Immature natural killer cell (primary cell): ENCODE data around the gene PSG3. TPM values are rescaled to one million over a fixed set of nuclear protein-coding genes. Genes with fewer than 3 reads are reported as not detected.
"Not testable (repeated sequence)": the region's sequence is repeated elsewhere in the genome, so short reads cannot be mapped to it uniquely, and the experiment has no call there.

Source experiments
- DNase-seq, 3 donors: peaks; one replicate each; pipeline ENCODE4 v3.0.0; 2022; ENCODE audit warnings: mixed read lengths in 1 of 3
- H3K27ac Mint-ChIP-seq, 6 donors: one replicate each; pipeline ENCODE4 v1.8.0; 2020; ENCODE audit warnings: mixed read lengths in 6 of 6, mild to moderate bottlenecking in 5 of 6, inconsistent platforms in 4 of 6, moderate library complexity in 3 of 6
- H3K27me3 Mint-ChIP-seq, 3 donors: one replicate each; pipeline ENCODE4 v1.8.0; 2020 to 2021; ENCODE audit warnings: low read depth in 3 of 3, mild to moderate bottlenecking in 3 of 3, mixed read lengths in 3 of 3, moderate library complexity in 3 of 3, inconsistent platforms in 1 of 3
- H3K36me3 Mint-ChIP-seq, 3 donors: one replicate each; pipeline ENCODE4 v1.8.0; 2020; ENCODE audit warnings: mixed read lengths in 3 of 3, inconsistent platforms in 2 of 3, mild to moderate bottlenecking in 2 of 3
- H3K4me1 Mint-ChIP-seq, 2 donors: one replicate each; pipeline ENCODE4 v1.8.0; 2020; ENCODE audit warnings: inconsistent platforms in 2 of 2, mild to moderate bottlenecking in 2 of 2, mixed read lengths in 2 of 2, moderate library complexity in 1 of 2
- H3K4me3 Mint-ChIP-seq, 5 donors: one replicate each; pipeline ENCODE4 v1.8.0; 2020; ENCODE audit warnings: mild to moderate bottlenecking in 5 of 5, mixed read lengths in 5 of 5, inconsistent platforms in 3 of 5, moderate library complexity in 3 of 5
- H3K9me3 Mint-ChIP-seq, 6 donors: one replicate each; pipeline ENCODE4 v1.8.0; 2020; ENCODE audit warnings: mild to moderate bottlenecking in 6 of 6, mixed read lengths in 6 of 6, inconsistent platforms in 4 of 6, moderate library complexity in 3 of 6
- polyA plus RNA-seq, 3 donors: library from polyadenylated mRNA; unstranded; fragments of 300-500 nt; fragmentation: Illumina TruSeq; gene quantifications; one replicate each; pipeline ENCODE4 v1.2.3, GENCODE V29; 2021

The PSG3 gene
- not detected for polyA plus RNA-seq

- DNase-seq, H3K9me3 Mint-ChIP-seq, H3K36me3 Mint-ChIP-seq, H3K4me1 Mint-ChIP-seq, H3K4me3 Mint-ChIP-seq: not testable (repeated sequence)
- peak within 1 kb of the TSS in 1 of 6 donors; percentile 11 for H3K27ac Mint-ChIP-seq
- H3K27me3 Mint-ChIP-seq = peaks cover 3 to 13% (median 6%) of the 10 kb centered on the region in 3 donors
Observed at GRCh38 chr19:42740381-42740780, at the start of gene PSG3. PSG3 (minus strand) TSS chr19:42740481; CDS start chr19:42740384, 97 bp downstream.

DNA sequence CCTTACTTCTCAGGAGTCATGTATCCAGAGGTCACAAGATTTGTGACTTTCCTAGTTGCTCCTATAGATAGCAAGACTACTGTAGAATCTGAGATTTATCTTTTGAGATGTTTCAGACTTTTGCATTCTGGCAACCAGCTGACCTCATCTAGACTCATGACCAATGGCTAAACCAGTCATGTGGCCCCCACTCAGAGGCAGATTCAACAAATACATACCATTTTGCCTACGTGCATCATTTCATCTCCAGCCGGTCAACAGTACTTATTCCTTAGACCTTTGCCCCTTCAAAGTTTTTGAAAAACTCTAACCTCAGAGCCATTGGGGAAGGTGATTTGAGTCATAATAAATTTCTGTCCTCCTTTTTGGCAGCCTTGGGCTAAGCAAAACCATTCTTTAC lies 48.5 kb upstream of the PSG3 start:
- not testable (repeated sequence) for H3K36me3 Mint-ChIP-seq, H3K27ac Mint-ChIP-seq, DNase-seq, H3K4me1 Mint-ChIP-seq, H3K4me3 Mint-ChIP-seq
- Mint-ChIP-seq H3K27me3 (peaks cover 0 to 12% (median 3%) of the 10 kb centered on the region in 3 donors), H3K9me3 (peaks cover 0 to 17% (median 14%) of the 10 kb centered on the region in 6 donors)

- H3K36me3 Mint-ChIP-seq, H3K27ac Mint-ChIP-seq, H3K4me3 Mint-ChIP-seq, H3K27me3 Mint-ChIP-seq, H3K4me1 Mint-ChIP-seq, H3K9me3 Mint-ChIP-seq, DNase-seq: not testable (repeated sequence)
Observed at GRCh38 chr19:42787766-42788165, 47.5 kb upstream of the PSG3 start.

DNA sequence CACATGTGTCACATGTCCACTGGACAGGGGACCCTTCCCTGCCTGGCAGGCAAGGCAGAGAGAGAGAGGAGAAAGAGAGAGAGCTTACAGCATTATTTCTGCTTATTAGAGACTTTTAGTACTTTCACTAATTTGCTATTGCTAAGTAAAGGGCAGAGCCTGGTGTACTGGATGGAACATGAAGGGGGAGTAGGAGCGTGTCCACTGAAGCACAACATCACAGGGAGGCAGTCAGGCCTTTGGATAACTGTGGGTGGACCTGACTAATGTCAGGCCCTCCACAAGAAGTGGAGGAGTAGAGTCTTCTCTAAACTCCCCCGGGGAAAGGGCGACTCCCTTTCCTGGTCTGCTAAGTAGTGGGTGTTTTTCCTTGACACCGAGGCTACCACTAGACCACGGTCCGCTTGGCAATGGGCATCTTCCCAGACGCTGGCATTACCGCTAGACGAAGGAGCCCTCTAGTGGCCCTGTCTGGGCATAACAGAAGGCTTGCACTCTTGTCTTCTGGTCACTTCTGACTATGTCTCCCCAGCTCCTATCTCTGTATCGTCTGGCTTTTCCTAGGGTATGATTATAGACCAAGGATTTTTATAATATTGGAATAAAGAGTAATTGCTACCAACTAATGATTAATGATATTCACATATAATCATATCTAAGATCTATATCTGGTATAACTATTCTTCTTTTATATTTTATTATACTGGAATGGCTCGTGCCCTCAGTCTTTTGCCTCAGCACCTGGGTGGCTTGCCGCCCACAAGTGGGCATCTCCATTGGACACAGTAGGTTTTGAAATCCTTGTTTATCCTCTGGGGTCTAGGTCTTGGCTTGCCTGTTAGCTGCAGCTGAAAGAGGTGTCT lies 36.7 kb upstream of the PSG3 start:
- not testable (repeated sequence) for H3K4me1 Mint-ChIP-seq, H3K9me3 Mint-ChIP-seq, H3K36me3 Mint-ChIP-seq, H3K27me3 Mint-ChIP-seq, H3K4me3 Mint-ChIP-seq, H3K27ac Mint-ChIP-seq
- peak; percentile 1 to 4 (median 2) for DNase-seq

DNA sequence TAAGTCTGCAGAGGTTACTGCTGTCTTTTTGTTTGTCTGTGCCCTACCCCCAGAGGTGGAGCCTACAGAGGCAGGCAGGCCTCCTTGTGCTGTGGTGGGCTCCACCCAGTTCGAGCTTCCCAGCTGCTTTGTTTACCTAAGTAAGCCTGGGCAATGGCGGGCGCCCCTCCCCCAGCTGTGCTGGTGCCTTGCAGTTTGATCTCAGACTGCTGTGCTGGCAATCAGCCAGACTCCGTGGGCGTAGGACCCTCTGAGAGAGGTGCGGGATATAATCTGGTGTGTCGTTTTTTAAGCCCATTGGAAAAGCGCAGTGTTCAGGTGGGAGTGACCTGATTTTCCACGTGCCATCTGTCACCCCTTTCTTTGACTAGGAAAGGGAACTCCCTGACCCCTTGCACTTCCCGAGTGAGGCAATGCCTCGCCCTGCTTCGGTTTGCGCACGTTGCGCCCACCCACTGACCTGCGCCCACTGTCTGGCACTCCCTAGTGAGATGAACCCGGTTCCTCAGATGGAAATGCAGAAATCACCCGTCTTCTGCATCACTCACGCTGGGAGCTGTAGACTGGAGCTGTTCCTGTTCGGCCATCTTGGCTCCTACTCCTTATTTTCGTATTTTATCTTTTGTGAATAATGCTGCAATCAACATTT lies 34.4 kb upstream of the PSG3 start:
- H3K4me1 Mint-ChIP-seq, H3K27ac Mint-ChIP-seq, H3K27me3 Mint-ChIP-seq, DNase-seq, H3K36me3 Mint-ChIP-seq, H3K4me3 Mint-ChIP-seq, H3K9me3 Mint-ChIP-seq: not testable (repeated sequence)

- not testable (repeated sequence) for H3K4me3 Mint-ChIP-seq, H3K9me3 Mint-ChIP-seq, DNase-seq, H3K36me3 Mint-ChIP-seq, H3K4me1 Mint-ChIP-seq, H3K27ac Mint-ChIP-seq, H3K27me3 Mint-ChIP-seq
Observed at GRCh38 chr19:42767319-42767718, 27.0 kb upstream of the PSG3 start.

GRCh38 chr19:42766871-42767270 lies 26.6 kb upstream of the PSG3 start:
- H3K9me3 Mint-ChIP-seq, H3K27ac Mint-ChIP-seq, H3K4me3 Mint-ChIP-seq, H3K27me3 Mint-ChIP-seq, DNase-seq, H3K36me3 Mint-ChIP-seq, H3K4me1 Mint-ChIP-seq: not testable (repeated sequence)

DNA sequence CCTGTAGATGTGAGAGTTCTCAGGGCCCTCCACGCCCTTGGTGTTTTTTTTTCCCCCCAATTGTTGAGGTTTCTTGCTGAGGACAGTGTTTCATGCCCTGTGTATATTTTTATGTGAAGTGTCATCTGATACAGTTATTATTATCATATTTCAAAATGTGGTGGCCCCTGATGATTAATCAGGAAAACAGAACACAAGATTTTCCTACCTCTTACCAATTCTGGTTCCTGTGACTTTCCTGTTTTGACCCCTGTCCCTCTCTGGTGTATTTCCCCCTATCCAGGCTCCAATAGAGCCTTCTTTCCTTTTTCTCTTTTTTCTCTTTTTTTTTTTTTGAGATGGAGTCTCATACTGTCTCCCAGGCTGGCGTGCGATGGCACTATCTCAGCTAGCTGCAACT lies 24.6 kb upstream of the PSG3 start:
- no peak for DNase-seq
- no peak overlapping the region for H3K4me3 Mint-ChIP-seq
- no peak overlapping the region for H3K27ac Mint-ChIP-seq
- no peaks in the 10 kb centered on the region for H3K36me3 Mint-ChIP-seq
- H3K27me3 Mint-ChIP-seq = peaks cover 1 to 5% (median 2%) of the 10 kb centered on the region in 3 donors
- no peaks in the 10 kb centered on the region for H3K4me1 Mint-ChIP-seq
- H3K9me3 Mint-ChIP-seq = no peaks in the 10 kb centered on the region

DNA sequence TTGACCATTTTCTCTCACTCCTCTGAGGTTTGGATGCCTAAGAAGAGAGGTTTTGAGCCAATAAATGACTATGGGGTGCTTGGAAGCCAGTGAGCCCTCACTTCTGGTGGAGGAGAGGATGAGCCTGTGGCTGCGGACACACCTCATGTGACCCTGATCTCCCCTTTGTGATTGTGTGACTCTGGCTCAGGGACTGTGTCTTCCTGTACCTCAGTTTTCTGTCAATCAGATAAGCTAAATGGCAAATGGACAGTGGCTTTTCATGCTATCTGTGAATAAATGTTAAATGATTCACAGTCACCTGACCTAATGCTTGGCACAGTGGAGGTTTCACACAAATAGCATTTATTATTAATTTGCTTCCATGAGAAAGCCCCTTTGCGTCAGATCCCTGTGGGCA lies 22.5 kb upstream of the PSG3 start:
- Mint-ChIP-seq H3K4me3 (no peak overlapping the region), H3K9me3 (no peaks in the 10 kb centered on the region), H3K36me3 (no peaks in the 10 kb centered on the region), H3K4me1 (no peaks in the 10 kb centered on the region), H3K27me3 (peaks cover 1 to 4% (median 3%) of the 10 kb centered on the region in 3 donors), H3K27ac (no peak overlapping the region)
- DNase-seq = no peak

DNA sequence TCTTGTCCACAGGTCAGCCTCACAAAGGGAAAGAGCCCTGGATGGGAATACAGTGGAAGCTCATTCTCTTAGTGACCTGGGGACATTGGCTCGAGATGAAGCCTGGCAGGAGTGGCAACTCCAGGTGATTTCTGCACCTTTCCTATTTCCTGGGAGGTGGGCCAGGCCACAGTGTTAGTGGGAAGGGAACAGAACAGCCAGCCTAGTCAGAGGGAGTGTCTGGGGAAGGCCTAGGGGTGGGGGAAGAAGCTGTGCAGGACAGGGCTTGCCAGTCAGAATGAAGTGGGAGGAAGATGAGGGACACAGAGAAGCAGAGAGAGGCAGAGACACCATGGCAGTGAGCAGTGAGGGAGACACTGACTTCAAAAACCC lies 21.6 kb upstream of the PSG3 start:
- not testable (repeated sequence) for DNase-seq, H3K36me3 Mint-ChIP-seq, H3K9me3 Mint-ChIP-seq, H3K27ac Mint-ChIP-seq, H3K4me1 Mint-ChIP-seq, H3K27me3 Mint-ChIP-seq, H3K4me3 Mint-ChIP-seq

DNA sequence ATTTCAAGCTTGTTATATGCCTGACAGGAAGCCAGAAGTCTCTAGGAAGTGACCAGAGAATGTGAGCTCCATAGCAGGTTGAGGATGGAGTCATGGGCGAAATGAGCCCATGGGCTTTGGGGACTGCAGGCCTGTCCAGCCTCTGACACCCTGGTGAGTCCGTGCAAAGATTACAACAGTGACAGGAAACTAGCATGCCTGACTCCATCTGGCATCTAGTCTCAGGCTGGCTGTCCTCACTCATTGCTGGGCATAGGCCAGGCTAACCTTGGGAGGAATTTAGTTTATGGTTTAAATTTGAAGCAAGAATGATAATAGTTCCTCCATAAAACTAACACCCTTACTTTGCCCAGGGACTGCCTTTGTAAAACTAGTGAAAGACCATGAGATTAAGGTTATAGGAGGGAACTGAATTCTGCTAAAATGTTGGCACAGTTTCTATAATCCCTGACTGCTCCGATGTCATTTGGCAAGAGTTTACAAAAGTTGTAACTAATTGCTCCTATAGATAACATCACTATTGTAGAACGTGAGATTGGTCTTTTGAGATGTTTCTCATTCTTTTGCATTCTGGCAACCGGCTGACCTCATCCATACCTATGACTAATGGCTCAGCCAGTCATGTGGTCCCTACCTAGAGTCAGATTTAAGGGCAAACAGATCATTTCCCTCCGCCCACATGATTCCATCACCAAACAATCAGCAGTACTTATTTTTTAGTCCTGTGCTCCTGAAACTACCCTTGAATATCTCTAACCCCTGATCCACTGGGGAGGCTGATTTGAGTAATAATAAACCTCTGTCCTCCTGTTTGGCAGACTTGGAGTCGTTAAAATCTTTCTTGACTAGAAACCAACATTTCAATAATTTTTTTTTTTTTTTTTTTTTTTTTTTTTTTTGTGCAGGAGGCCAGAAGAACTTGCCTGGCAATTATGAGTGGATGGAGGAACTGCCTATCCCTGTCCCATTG lies 21.0 kb upstream of the PSG3 start:
- not testable (repeated sequence) for H3K4me1 Mint-ChIP-seq

GRCh38 chr19:42758667-42759066 lies 18.4 kb upstream of the PSG3 start:
- H3K9me3 Mint-ChIP-seq, H3K4me1 Mint-ChIP-seq, DNase-seq, H3K27me3 Mint-ChIP-seq, H3K36me3 Mint-ChIP-seq, H3K4me3 Mint-ChIP-seq, H3K27ac Mint-ChIP-seq: not testable (repeated sequence)

More for the DNA sequence above, 21.0 kb upstream of the PSG3 start:
- DNase-seq, H3K27ac Mint-ChIP-seq, H3K9me3 Mint-ChIP-seq, H3K36me3 Mint-ChIP-seq, H3K27me3 Mint-ChIP-seq, H3K4me3 Mint-ChIP-seq: not testable (repeated sequence)

- not testable (repeated sequence) for H3K27ac Mint-ChIP-seq, H3K36me3 Mint-ChIP-seq, H3K4me3 Mint-ChIP-seq, DNase-seq, H3K9me3 Mint-ChIP-seq, H3K4me1 Mint-ChIP-seq
- H3K27me3 Mint-ChIP-seq = peaks cover 0 to 15% (median 2%) of the 10 kb centered on the region in 3 donors
Observed at GRCh38 chr19:42752246-42752645, 12.0 kb upstream of the PSG3 start.
